Stimulated activated CD4-positive, alpha-beta T cell treated with anti-CD3 and anti-CD28 coated beads, Interleukin-1b, Interleukin-23, amount 100 ng/mL, for 48 hours (primary cell): Measurements from ENCODE around the gene NUP50.

Experiments
- DNase-seq: peaks from one replicate; pipeline ENCODE4 v3.0.0-alpha.2; 2020

NUP50 gene

GRCh38 chr22:45211435-45211834 is 47.7 kb downstream of the NUP50 start:
- DNase-seq, result no peak

GRCh38 chr22:45211848-45212247 is 48.1 kb downstream of the NUP50 start:
- DNase-seq, result no peak

- no peak for DNase-seq
Observed at GRCh38 chr22:45212306-45212709, 48.6 kb downstream of the NUP50 start.

- DNase-seq, result no peak
Observed at GRCh38 chr22:45212992-45213751, 49.4 kb downstream of the NUP50 start.

- DNase-seq, result no peak
Observed at GRCh38 chr22:45216133-45217003, 52.6 kb downstream of the NUP50 start.

- no peak for DNase-seq
Observed at GRCh38 chr22:45217345-45217744, 53.6 kb downstream of the NUP50 start.

- DNase-seq, result no peak
Observed at GRCh38 chr22:45217806-45218205, 54.1 kb downstream of the NUP50 start.

GRCh38 chr22:45218976-45219375 is 55.3 kb downstream of the NUP50 start:
- peak; percentile 59 for DNase-seq

- no peak for DNase-seq
Observed at GRCh38 chr22:45221201-45221600, 57.5 kb downstream of the NUP50 start.

GRCh38 chr22:45223304-45224117 is 59.8 kb downstream of the NUP50 start:
- DNase-seq, result no peak

- no peak for DNase-seq
Observed at GRCh38 chr22:45224331-45224730, 60.6 kb downstream of the NUP50 start.

- DNase-seq, result no peak
Observed at GRCh38 chr22:45224988-45225731, 61.4 kb downstream of the NUP50 start.

- no peak for DNase-seq
Observed at GRCh38 chr22:45225732-45226502, 62.2 kb downstream of the NUP50 start.

GRCh38 chr22:45226503-45227186 is 62.9 kb downstream of the NUP50 start:
- DNase-seq, result no peak

GRCh38 chr22:45227645-45228400 is 64.1 kb downstream of the NUP50 start:
- no peak for DNase-seq

GRCh38 chr22:45228401-45228754 is 64.7 kb downstream of the NUP50 start:
- DNase-seq, result no peak

GRCh38 chr22:45229181-45229580 is 65.5 kb downstream of the NUP50 start:
- no peak for DNase-seq

- no peak for DNase-seq
Observed at GRCh38 chr22:45230026-45230721, 66.4 kb downstream of the NUP50 start.

GRCh38 chr22:45231293-45231692 is 67.6 kb downstream of the NUP50 start:
- DNase-seq, result no peak

GRCh38 chr22:45233386-45233785 is 69.7 kb downstream of the NUP50 start:
- no peak for DNase-seq
